ENCODE data around the gene FLT1. TPM values are rescaled to one million over a fixed set of nuclear protein-coding genes. Genes with fewer than 3 reads are reported as not detected.

Gene FLT1
- polyA plus RNA-seq, 2 of the 4 experiments (the other 2 are of a cell fraction): not detected

DNA sequence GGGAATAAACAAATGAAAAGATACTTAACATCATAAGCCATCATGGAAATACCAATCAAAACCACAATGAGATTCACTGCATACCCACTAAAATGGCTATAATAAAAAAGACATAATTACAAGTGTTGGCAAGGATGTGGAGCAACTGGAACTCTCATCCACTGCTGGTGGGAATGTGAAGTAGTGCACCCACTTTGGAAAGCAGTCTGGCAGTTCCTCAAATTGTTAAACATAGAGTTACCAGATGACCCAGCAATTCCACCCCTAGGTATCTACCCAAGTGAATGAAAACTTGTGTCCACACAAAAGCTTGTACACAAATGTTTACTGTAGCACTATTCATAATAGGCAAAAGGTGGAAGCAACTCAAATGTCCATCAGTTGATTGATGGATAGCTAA, 46.9 kb downstream of the FLT1 start:
- Histone ChIP-seq H3K4me1 (no peaks in the 10 kb centered on the region), H3K4me3 (no peak overlapping the region), H3K27ac (no peak overlapping the region), H3K9me3 (no peaks in the 10 kb centered on the region), H3K4me2 (no peak overlapping the region)
- POLR2A ChIA-PET: no interaction called here
- DNase-seq (ENCODE audit: low read depth in 1 of 2, low spot score in 1 of 2) (no peak), ATAC-seq (no peak), FAIRE-seq (no peak)
- TF ChIP-seq RFX5 (IDR thresholded peaks at IDR 0.05) (no peak), ZC3H11A (IDR thresholded peaks at IDR 0.05) (no peak), MAX (IDR thresholded peaks at IDR 0.05) (no peak), HES2 (IDR thresholded peaks at IDR 0.05) (no peak), EP300 (IDR thresholded peaks at IDR 0.05) (no peak), EHMT2 (IDR thresholded peaks at IDR 0.05; ENCODE audit: low read depth) (no peak), CHD4 (IDR thresholded peaks at IDR 0.05; ENCODE audit: borderline replicate concordance) (no peak), ZNF302 (CRISPR knock-in tag; IDR thresholded peaks at IDR 0.05) (no peak), KDM5A (IDR thresholded peaks at IDR 0.05) (no peak), MYC (IDR thresholded peaks at IDR 0.05; ENCODE audit: borderline replicate concordance, low read length) (no peak), TFCP2L1 (CRISPR knock-in tag; IDR thresholded peaks at IDR 0.05) (no peak), PHF8 (IDR thresholded peaks at IDR 0.05; ENCODE audit: borderline replicate concordance, low read depth) (no peak), KDM1A (IDR thresholded peaks at IDR 0.05; ENCODE audit: low read depth) (no peak), BCL3 (IDR thresholded peaks at IDR 0.05) (no peak)
- TF ChIP-seq, protein P1, sequence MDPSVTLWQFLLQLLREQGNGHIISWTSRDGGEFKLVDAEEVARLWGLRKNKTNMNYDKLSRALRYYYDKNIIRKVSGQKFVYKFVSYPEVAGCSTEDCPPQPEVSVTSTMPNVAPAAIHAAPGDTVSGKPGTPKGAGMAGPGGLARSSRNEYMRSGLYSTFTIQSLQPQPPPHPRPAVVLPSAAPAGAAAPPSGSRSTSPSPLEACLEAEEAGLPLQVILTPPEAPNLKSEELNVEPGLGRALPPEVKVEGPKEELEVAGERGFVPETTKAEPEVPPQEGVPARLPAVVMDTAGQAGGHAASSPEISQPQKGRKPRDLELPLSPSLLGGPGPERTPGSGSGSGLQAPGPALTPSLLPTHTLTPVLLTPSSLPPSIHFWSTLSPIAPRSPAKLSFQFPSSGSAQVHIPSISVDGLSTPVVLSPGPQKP (IDR thresholded peaks at IDR 0.05; ENCODE audit: low read depth, low read length): no peak
- TF ChIP-seq, protein P2, sequence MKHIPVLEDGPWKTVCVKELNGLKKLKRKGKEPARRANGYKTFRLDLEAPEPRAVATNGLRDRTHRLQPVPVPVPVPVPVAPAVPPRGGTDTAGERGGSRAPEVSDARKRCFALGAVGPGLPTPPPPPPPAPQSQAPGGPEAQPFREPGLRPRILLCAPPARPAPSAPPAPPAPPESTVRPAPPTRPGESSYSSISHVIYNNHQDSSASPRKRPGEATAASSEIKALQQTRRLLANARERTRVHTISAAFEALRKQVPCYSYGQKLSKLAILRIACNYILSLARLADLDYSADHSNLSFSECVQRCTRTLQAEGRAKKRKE (CRISPR knock-in tag; IDR thresholded peaks at IDR 0.05; ENCODE audit: low read depth): no peak
- CTCF ChIA-PET: interaction anchor here (0.9 kb wide), 1 partner anchor 12 kb away, joined by 3 read pairs; no protein-coding TSS in a partner anchor

DNA sequence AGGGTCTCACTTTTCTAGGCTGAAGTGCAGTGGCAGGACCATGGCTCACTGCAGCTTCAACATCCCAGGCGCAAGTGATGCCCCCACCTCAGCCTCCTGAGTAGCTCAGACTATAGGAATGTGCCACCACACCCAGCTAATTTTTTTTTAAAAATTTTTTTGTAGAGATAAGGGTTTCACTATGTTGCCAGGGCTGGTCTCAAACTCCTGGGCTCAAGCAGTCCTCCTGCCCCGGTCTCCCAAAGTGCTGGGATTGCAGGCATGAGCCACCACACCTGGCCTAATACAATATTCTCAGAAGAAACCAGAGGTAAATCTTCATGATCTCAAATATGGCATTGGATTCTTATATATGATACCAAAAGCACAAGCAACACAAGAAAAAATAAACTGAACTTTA, 47.7 kb downstream of the FLT1 start:
- no peaks in the 10 kb centered on the region for H3K4me1 ChIP-seq

DNA sequence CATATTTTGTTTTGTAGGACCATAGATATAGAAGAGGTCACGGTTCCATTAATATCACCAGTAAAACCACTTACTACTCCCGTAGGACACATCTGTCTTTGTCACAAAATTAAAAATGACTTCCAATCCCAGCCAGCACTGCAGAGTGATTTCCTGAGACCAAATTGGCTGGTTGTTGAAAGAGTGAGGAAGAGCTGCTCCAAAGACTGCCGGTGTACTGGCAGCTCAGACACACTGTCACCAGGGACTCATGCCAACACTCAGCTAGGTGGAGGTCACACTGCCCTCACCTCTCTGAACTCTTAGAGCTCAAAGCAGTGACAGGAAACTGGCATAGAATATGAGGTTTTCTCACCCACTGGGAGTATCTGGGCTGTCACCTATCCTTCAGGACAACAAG, 52.1 kb downstream of the FLT1 start:
- FAIRE-seq (no peak), ATAC-seq (no peak), DNase-seq (ENCODE audit: low read depth in 1 of 2, low spot score in 1 of 2) (no peak)
- ChIA-PET POLR2A (no interaction called here), CTCF (no interaction called here)
- Histone ChIP-seq H3K9me3 (no peaks in the 10 kb centered on the region), H3K4me2 (no peak overlapping the region), H3K4me3 (no peak overlapping the region), H3K4me1 (no peaks in the 10 kb centered on the region), H3K27ac (no peak overlapping the region)
- TF ChIP-seq, protein P2 (CRISPR knock-in tag; IDR thresholded peaks at IDR 0.05; ENCODE audit: low read depth): no peak
- TF ChIP-seq FOSB (CRISPR knock-in tag; IDR thresholded peaks at IDR 0.05) (no peak), MAFK (IDR thresholded peaks at IDR 0.05; ENCODE audit: partially characterized antibody) (no peak), NPAS2 (CRISPR knock-in tag; IDR thresholded peaks at IDR 0.05; ENCODE audit: borderline replicate concordance) (no peak), HEYL (CRISPR knock-in tag; IDR thresholded peaks at IDR 0.05) (no peak), CEBPB (IDR thresholded peaks at IDR 0.05) (no peak), RFX5 (IDR thresholded peaks at IDR 0.05) (no peak), EHF (CRISPR knock-in tag; IDR thresholded peaks at IDR 0.05) (no peak), SREBF2 (IDR thresholded peaks at IDR 0.05) (no peak), KDM5A (IDR thresholded peaks at IDR 0.05) (no peak), SMC3 (IDR thresholded peaks at IDR 0.05) (no peak), POLR2AphosphoS2 (conservative IDR thresholded peaks at IDR 0.05; ENCODE audit: low read length) (no peak), BHLHE40 (IDR thresholded peaks at IDR 0.05; ENCODE audit: low read depth, low read length) (no peak), RARB (CRISPR knock-in tag; IDR thresholded peaks at IDR 0.05) (no peak), FOXS1 (CRISPR knock-in tag; IDR thresholded peaks at IDR 0.05) (no peak)
- WGBS (ENCODE audit: missing lambda C conversion rate): 14% methylated on average over 3 of the region's 3 CpGs

More for the DNA sequence above, 47.7 kb downstream of the FLT1 start:
- CTCF ChIA-PET: interaction anchor here (0.9 kb wide), 1 partner anchor 13 kb away, joined by 3 read pairs; no protein-coding TSS in a partner anchor
- Histone ChIP-seq H3K9me3 (no peaks in the 10 kb centered on the region), H3K27ac (no peak overlapping the region), H3K4me2 (no peak overlapping the region), H3K4me3 (no peak overlapping the region)
- FAIRE-seq (no peak), DNase-seq (ENCODE audit: low read depth in 1 of 2, low spot score in 1 of 2) (no peak), ATAC-seq (no peak)
- POLR2A ChIA-PET: no interaction called here
- 2% methylated on average over 2 of the region's 2 CpGs for WGBS (ENCODE audit: missing lambda C conversion rate)
- TF ChIP-seq CEBPB (IDR thresholded peaks at IDR 0.05): no peak
- TF ChIP-seq USF2 (IDR thresholded peaks at IDR 0.05): no peak

Data from A549 (cell line).